ENCODE data around the gene PTPRM.

The PTPRM gene

DNA sequence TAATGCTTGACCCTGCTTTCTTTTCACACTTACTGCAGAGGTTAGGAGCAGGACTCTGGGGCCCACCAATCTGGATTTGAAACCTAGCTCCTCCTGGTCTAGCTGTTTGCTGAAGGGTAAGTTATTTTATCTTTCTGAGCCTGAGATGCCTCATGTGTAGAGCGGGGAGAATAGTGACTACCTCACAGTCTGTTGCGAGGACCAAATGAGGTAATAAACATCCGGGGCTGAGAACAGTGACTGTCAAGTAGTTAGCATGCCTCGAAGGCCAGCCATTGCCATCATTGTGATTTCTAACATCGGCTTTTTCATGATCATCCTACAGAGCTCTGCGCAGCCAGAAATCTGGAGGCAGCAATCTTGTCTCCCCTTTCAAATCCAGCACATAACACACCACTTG is 32.9 kb downstream of the PTPRM start:
- no peaks in the 10 kb centered on the region for H3K27me3 ChIP-seq (ENCODE audit: insufficient read depth, low read depth)
- 0 out of 2 replicates have a peak overlapping the region, but pooled peaks have one; percentile 31 for H3K4me2 ChIP-seq
- no peak overlapping the region for H3K4me3 ChIP-seq (IDR thresholded peaks at IDR 0.05; ENCODE audit: insufficient read depth, low read depth, low read length)
- TF ChIP-seq, protein P1, sequence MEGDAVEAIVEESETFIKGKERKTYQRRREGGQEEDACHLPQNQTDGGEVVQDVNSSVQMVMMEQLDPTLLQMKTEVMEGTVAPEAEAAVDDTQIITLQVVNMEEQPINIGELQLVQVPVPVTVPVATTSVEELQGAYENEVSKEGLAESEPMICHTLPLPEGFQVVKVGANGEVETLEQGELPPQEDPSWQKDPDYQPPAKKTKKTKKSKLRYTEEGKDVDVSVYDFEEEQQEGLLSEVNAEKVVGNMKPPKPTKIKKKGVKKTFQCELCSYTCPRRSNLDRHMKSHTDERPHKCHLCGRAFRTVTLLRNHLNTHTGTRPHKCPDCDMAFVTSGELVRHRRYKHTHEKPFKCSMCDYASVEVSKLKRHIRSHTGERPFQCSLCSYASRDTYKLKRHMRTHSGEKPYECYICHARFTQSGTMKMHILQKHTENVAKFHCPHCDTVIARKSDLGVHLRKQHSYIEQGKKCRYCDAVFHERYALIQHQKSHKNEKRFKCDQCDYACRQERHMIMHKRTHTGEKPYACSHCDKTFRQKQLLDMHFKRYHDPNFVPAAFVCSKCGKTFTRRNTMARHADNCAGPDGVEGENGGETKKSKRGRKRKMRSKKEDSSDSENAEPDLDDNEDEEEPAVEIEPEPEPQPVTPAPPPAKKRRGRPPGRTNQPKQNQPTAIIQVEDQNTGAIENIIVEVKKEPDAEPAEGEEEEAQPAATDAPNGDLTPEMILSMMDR (conservative IDR thresholded peaks at IDR 0.05; ENCODE audit: low read depth, low read length), result no peak
- H3K36me3 ChIP-seq (ENCODE audit: insufficient read depth), result no peaks in the 10 kb centered on the region
- H2AFZ ChIP-seq (ENCODE audit: low read depth), result no peak overlapping the region
- peaks cover 52% of the 10 kb centered on the region for H3K4me1 ChIP-seq (ENCODE audit: low read depth, poor library complexity, severe bottlenecking)
- H3K9ac ChIP-seq, result no peak overlapping the region
- no peaks in the 10 kb centered on the region for H4K20me1 ChIP-seq (ENCODE audit: insufficient read depth)
- no peak overlapping the region for H3K27ac ChIP-seq
- H3K79me2 ChIP-seq (ENCODE audit: insufficient read depth, low read depth), result peaks cover 15% of the 10 kb centered on the region; the same call in 1 of the 2 replicates

DNA sequence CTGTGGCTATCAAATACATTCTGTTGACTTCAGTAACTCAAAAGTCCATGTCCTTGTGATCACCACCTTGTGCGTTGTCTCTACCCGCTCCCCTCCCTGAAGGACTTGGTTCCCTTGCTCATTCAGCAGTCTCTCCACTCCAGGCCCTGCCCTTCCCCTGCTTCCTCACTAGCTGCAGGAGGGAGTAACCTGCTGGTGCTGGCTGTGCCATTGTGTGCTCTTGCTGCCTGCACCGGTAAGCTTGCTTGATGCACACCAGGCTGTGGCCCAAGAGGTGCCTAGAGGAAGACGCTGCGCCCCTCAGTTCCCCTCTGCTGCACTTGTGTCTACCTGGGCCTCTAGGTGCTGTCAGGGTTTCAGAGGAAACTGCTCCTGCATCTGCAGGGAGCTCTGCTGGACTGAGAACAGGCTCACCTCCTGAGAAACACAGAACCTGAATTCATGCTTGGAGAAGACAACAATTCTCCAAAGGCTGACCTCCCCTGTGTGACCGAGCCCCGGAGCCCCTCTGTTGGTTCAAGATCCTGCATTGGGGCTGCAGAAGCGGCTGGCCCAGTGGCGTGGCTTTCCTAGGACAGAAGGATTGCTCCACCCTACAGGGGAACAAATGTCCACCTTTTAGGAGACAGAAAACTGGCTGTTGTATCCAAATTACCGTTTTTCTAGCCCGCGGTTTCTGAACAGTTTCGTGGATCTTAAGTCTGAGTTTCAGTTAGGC is 33.6 kb downstream of the PTPRM start:
- no peaks in the 10 kb centered on the region for H3K27me3 ChIP-seq (ENCODE audit: insufficient read depth, low read depth)
- peaks cover 15% of the 10 kb centered on the region; the same call in 1 of the 2 replicates for H3K79me2 ChIP-seq (ENCODE audit: insufficient read depth, low read depth)
- no peaks in the 10 kb centered on the region for H3K36me3 ChIP-seq (ENCODE audit: insufficient read depth)
- TF ChIP-seq, protein P1 (conservative IDR thresholded peaks at IDR 0.05; ENCODE audit: low read depth, low read length), result no peak
- H2AFZ ChIP-seq (ENCODE audit: low read depth), result no peak overlapping the region
- H4K20me1 ChIP-seq (ENCODE audit: insufficient read depth), result no peaks in the 10 kb centered on the region
- no peak overlapping the region for H3K9ac ChIP-seq
- no peak overlapping the region for H3K27ac ChIP-seq
- peak overlapping the region; percentile 31; the same call in 1 of the 2 replicates for H3K4me2 ChIP-seq
- peaks cover 52% of the 10 kb centered on the region for H3K4me1 ChIP-seq (ENCODE audit: low read depth, poor library complexity, severe bottlenecking)
- no peak overlapping the region for H3K4me3 ChIP-seq (IDR thresholded peaks at IDR 0.05; ENCODE audit: insufficient read depth, low read depth, low read length)

DNA sequence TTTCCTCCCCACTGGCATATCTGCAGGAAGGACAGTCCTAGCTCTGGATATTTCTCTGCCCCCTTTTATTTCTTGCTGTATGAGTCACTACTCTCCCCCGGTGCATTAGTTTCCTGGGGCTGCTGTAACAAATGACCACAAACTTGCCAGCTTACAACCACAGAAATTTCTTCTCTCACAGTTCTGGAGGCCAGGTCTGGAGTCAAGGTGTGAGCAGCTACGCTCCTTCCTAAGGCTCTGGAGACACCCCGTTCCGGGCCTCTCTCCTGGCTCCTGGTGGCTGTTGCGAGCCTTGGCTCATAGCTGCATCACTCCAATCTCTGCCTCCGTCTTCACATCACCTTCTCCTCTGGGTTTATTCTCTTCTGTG is 34.1 kb downstream of the PTPRM start:
- no peak overlapping the region for H3K9ac ChIP-seq
- TF ChIP-seq, protein P1 (conservative IDR thresholded peaks at IDR 0.05; ENCODE audit: low read depth, low read length), result no peak
- H3K36me3 ChIP-seq (ENCODE audit: insufficient read depth), result no peaks in the 10 kb centered on the region
- no peak overlapping the region for H3K27ac ChIP-seq
- no peaks in the 10 kb centered on the region for H4K20me1 ChIP-seq (ENCODE audit: insufficient read depth)
- no peak overlapping the region for H3K4me3 ChIP-seq (IDR thresholded peaks at IDR 0.05; ENCODE audit: insufficient read depth, low read depth, low read length)
- peak overlapping the region; percentile 31; the same call in 1 of the 2 replicates for H3K4me2 ChIP-seq
- H3K27me3 ChIP-seq (ENCODE audit: insufficient read depth, low read depth), result no peaks in the 10 kb centered on the region
- H3K79me2 ChIP-seq (ENCODE audit: insufficient read depth, low read depth), result peaks cover 15% of the 10 kb centered on the region; the same call in 1 of the 2 replicates
- H3K4me1 ChIP-seq (ENCODE audit: low read depth, poor library complexity, severe bottlenecking), result peaks cover 52% of the 10 kb centered on the region
- no peak overlapping the region for H2AFZ ChIP-seq (ENCODE audit: low read depth)

DNA sequence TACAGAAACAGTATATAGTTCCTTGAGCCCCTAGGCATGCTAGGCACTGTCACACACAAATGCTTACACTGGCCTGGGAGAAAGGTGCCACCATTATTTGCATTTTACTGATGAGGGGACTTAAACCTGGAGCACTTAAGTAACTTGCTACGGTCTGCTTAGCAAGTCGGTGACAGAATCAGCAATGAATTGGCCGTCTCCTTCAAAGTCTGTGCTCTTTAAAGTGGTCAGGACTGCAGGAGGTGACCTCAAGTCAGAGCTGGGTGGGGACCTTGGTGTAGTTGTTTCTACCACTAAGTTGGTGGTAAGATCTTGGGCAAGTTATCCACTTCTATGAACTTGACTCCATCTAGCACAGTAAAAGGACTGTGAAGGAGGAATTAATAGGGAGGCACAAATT is 34.8 kb downstream of the PTPRM start:
- Histone ChIP-seq H3K27me3 (ENCODE audit: insufficient read depth, low read depth) (no peaks in the 10 kb centered on the region), H3K36me3 (ENCODE audit: insufficient read depth) (no peaks in the 10 kb centered on the region), H3K9ac (no peak overlapping the region), H3K79me2 (ENCODE audit: insufficient read depth, low read depth) (peaks cover 9% of the 10 kb centered on the region; the same call in 1 of the 2 replicates), H2AFZ (ENCODE audit: low read depth) (no peak overlapping the region), H3K4me1 (ENCODE audit: low read depth, poor library complexity, severe bottlenecking) (peaks cover 52% of the 10 kb centered on the region), H3K4me2 (peak overlapping the region; percentile 31; the same call in 1 of the 2 replicates), H3K4me3 (IDR thresholded peaks at IDR 0.05; ENCODE audit: insufficient read depth, low read depth, low read length) (no peak overlapping the region), H3K27ac (no peak overlapping the region), H4K20me1 (ENCODE audit: insufficient read depth) (no peaks in the 10 kb centered on the region)
- TF ChIP-seq, protein P1 (conservative IDR thresholded peaks at IDR 0.05; ENCODE audit: low read depth, low read length), result no peak

All from KMS-11 (cell line).